ENCODE measurements around the gene DNER.

DNER gene

DNA sequence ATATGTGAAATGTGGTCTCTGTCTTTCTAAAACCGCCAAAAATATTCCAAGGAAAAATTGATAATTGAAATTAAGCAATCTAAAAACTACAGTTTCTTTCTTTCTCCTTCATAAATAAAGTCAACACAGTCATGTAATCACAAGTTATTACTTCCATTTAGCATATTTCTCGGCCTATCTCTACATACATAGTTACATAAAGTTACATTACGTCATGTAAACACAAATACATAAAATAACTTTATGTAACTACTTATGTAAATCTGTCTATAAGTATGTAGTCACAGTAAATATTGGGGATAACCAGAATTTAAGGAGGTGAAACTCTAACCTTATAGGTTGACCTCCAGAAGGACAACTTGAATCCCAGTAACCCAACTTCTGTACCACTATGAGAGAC, 394.8 kb downstream of the DNER start:
- FAIRE-seq: no peak

DNA sequence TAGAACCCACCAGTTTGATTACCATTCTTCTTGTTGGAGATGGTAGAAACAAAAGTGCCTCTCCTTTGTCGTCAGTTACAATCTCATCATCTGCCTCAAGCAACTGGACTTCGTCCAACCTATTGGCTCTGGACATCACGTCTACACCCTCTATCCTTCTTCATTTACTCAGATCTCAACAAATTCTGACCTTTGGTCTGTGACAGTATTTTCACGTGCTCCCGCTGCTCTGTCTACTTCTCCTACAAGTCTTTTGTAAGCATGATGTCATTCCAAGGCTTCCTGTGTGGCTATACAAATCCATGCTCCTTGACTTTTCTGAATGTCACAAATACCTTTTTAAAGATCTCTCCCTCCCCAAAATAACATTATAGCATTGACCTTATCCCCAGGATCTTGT, 400.2 kb downstream of the DNER start:
- FAIRE-seq: no peak

DNA sequence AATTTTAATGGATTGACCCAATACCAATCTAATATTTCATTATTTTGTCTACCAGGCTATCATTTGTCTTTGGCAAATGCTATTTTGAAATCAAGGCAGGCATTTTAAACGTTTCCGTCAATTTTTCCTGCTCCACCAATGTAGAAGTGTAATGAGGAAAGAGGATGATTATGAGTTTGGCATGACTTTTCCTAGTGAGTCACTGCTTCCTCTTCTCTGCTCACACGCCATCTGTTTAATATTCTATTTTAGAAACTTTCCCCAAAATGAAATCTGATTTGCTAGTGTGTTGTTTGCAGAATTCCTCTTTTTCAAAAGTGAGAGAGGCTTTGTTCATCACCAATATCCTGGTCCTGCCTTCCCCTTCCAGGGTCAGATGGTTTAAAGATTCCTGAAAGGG, 400.8 kb downstream of the DNER start:
- FAIRE-seq: no peak
